Measurements from ENCODE around the gene CLDN14.

GRCh38 chr21:36461277-36461917, 18.5 kb downstream of the CLDN14 start:
- no peak for TF ChIP-seq CTCF (conservative IDR thresholded peaks at IDR 0.05; ENCODE audit: low read length)
- TF ChIP-seq EZH2phosphoT487 (IDR thresholded peaks at IDR 0.05; ENCODE audit: borderline replicate concordance, low read depth, low read length): no peak
